ENCODE data around the gene ZNF808. TPM values are rescaled to one million over a fixed set of nuclear protein-coding genes. Genes with fewer than 3 reads are reported as not detected.
"Not testable (repeated sequence)": the region's sequence is repeated elsewhere in the genome, so short reads cannot be mapped to it uniquely, and the experiment has no call there.

Gene ZNF808
- total and polyA plus RNA-seq, 2 experiments from 2014 or later, result 2.2 to 25.7 TPM

GRCh38 chr19:52536448-52536800 is 9.0 kb downstream of the ZNF808 start:
- peak overlapping the region; percentile 69 for H3K4me3 ChIP-seq
- H3K9me3 ChIP-seq (ENCODE audit: low read depth), result no peaks in the 10 kb centered on the region
- peak overlapping the region; percentile 92 for H3K4me2 ChIP-seq
- peak overlapping the region; percentile 88 for H3K27ac ChIP-seq
- H3K79me2 ChIP-seq, result peaks cover 44% of the 10 kb centered on the region
- 13% methylated on average over 17 of the region's 17 CpGs for WGBS (ENCODE audit: low lambda C conversion rate, missing lambda C conversion rate)
- H2AFZ ChIP-seq, result peak overlapping the region; percentile 93
- no peaks in the 10 kb centered on the region for H3K36me3 ChIP-seq (replicated peaks; ENCODE audit: insufficient read depth, low read depth)
- no peak for DNase-seq (ENCODE audit: low spot score)
- TF ChIP-seq CTCF (IDR thresholded peaks at IDR 0.05; ENCODE audit: poor library complexity) (no peak), EZH2 (IDR thresholded peaks at IDR 0.05; ENCODE audit: borderline replicate concordance) (no peak), EZH2phosphoT487 (IDR thresholded peaks at IDR 0.05; ENCODE audit: low read depth, severe bottlenecking, unreplicated experiment) (no peak)
- H3K27me3 ChIP-seq, result no peaks in the 10 kb centered on the region
- no peaks in the 10 kb centered on the region for H3K9me2 ChIP-seq (replicated peaks; ENCODE audit: insufficient read depth)
- H4K20me1 ChIP-seq (ENCODE audit: insufficient read depth, poor library complexity, severe bottlenecking), result no peaks in the 10 kb centered on the region
- peaks cover 5% of the 10 kb centered on the region for H3K4me1 ChIP-seq (ENCODE audit: insufficient read depth)

- H3K9me3 ChIP-seq (ENCODE audit: low read depth); H4K20me1 ChIP-seq (ENCODE audit: insufficient read depth, poor library complexity, severe bottlenecking); H2AFZ ChIP-seq; H3K4me3 ChIP-seq; H3K27me3 ChIP-seq; H3K36me3 ChIP-seq (replicated peaks; ENCODE audit: insufficient read depth, low read depth); DNase-seq (ENCODE audit: low spot score); H3K4me2 ChIP-seq; H3K9me2 ChIP-seq (replicated peaks; ENCODE audit: insufficient read depth); H3K27ac ChIP-seq; H3K4me1 ChIP-seq (ENCODE audit: insufficient read depth): not testable (repeated sequence)
- H3K79me2 ChIP-seq, result peaks cover 30% of the 10 kb centered on the region
- 93% methylated on average over 4 of the region's 4 CpGs for WGBS (ENCODE audit: low lambda C conversion rate, missing lambda C conversion rate)
Observed at GRCh38 chr19:52538815-52539214, 11.3 kb downstream of the ZNF808 start.

- not testable (repeated sequence) for DNase-seq (ENCODE audit: low spot score); H3K36me3 ChIP-seq (replicated peaks; ENCODE audit: insufficient read depth, low read depth); H3K4me3 ChIP-seq; H3K27ac ChIP-seq; H3K9me2 ChIP-seq (replicated peaks; ENCODE audit: insufficient read depth); H3K4me2 ChIP-seq; H2AFZ ChIP-seq; H3K9me3 ChIP-seq (ENCODE audit: low read depth); H3K4me1 ChIP-seq (ENCODE audit: insufficient read depth); H4K20me1 ChIP-seq (ENCODE audit: insufficient read depth, poor library complexity, severe bottlenecking); H3K27me3 ChIP-seq
- 93% methylated on average over 5 of the region's 5 CpGs for WGBS (ENCODE audit: low lambda C conversion rate, missing lambda C conversion rate)
- peaks cover 30% of the 10 kb centered on the region for H3K79me2 ChIP-seq
Observed at GRCh38 chr19:52541176-52541575, 13.7 kb downstream of the ZNF808 start.

GRCh38 chr19:52541608-52542007 is 14.1 kb downstream of the ZNF808 start:
- Histone ChIP-seq H4K20me1 (ENCODE audit: insufficient read depth, poor library complexity, severe bottlenecking) (no peaks in the 10 kb centered on the region), H3K4me2 (no peak overlapping the region), H3K4me3 (no peak overlapping the region), H3K27ac (no peak overlapping the region), H3K9me3 (ENCODE audit: low read depth) (no peaks in the 10 kb centered on the region), H3K4me1 (ENCODE audit: insufficient read depth) (no peaks in the 10 kb centered on the region), H3K79me2 (peaks cover 25% of the 10 kb centered on the region), H2AFZ (no peak overlapping the region), H3K9me2 (replicated peaks; ENCODE audit: insufficient read depth) (no peaks in the 10 kb centered on the region), H3K36me3 (replicated peaks; ENCODE audit: insufficient read depth, low read depth) (no peaks in the 10 kb centered on the region), H3K27me3 (no peaks in the 10 kb centered on the region)
- WGBS (ENCODE audit: low lambda C conversion rate, missing lambda C conversion rate), result 88% methylated on average over 5 of the region's 5 CpGs
- no peak for DNase-seq (ENCODE audit: low spot score)
- no peak for TF ChIP-seq EZH2 (IDR thresholded peaks at IDR 0.05; ENCODE audit: borderline replicate concordance)
- TF ChIP-seq CTCF (IDR thresholded peaks at IDR 0.05; ENCODE audit: poor library complexity), result no peak
- TF ChIP-seq EZH2phosphoT487 (IDR thresholded peaks at IDR 0.05; ENCODE audit: low read depth, severe bottlenecking, unreplicated experiment), result no peak

GRCh38 chr19:52542541-52542940 is 15.1 kb downstream of the ZNF808 start:
- H3K9me3 ChIP-seq (ENCODE audit: low read depth); H3K4me1 ChIP-seq (ENCODE audit: insufficient read depth); DNase-seq (ENCODE audit: low spot score); H4K20me1 ChIP-seq (ENCODE audit: insufficient read depth, poor library complexity, severe bottlenecking); H3K27ac ChIP-seq; H2AFZ ChIP-seq; H3K4me2 ChIP-seq; H3K27me3 ChIP-seq; H3K36me3 ChIP-seq (replicated peaks; ENCODE audit: insufficient read depth, low read depth); H3K9me2 ChIP-seq (replicated peaks; ENCODE audit: insufficient read depth); H3K4me3 ChIP-seq: not testable (repeated sequence)
- WGBS (ENCODE audit: low lambda C conversion rate, missing lambda C conversion rate), result 86% methylated on average over 6 of the region's 6 CpGs
- H3K79me2 ChIP-seq, result peaks cover 17% of the 10 kb centered on the region

All from hepatocyte (in vitro differentiated cells).